T-helper 1 cell (primary cell): Measurements from ENCODE around the gene LENG1.

ENCODE experiments used
- DNase-seq, 5 donors: peaks; one replicate each; pipeline ENCODE4 v3.0.0-alpha.2; 2012 to 2020

The LENG1 gene

GRCh38 chr19:54106716-54107115 lies 52.8 kb downstream of the LENG1 start:
- no peak for DNase-seq

- DNase-seq = no peak
Observed at GRCh38 chr19:54105796-54106195, 53.7 kb downstream of the LENG1 start.
